GM21390 (cell line): ENCODE measurements around the gene HFE.

Source experiments
- ATAC-seq: cut with Tn5 transposase; IDR thresholded peaks from one replicate; pipeline ENCODE4 v1.9.1; 2021; ENCODE audit not compliant: unreplicated experiment

HFE gene

GRCh38 chr6:26130581-26131249 is 43.5 kb downstream of the HFE start:
- no peak for ATAC-seq

GRCh38 chr6:26131618-26132017 is 44.4 kb downstream of the HFE start:
- no peak for ATAC-seq

DNA sequence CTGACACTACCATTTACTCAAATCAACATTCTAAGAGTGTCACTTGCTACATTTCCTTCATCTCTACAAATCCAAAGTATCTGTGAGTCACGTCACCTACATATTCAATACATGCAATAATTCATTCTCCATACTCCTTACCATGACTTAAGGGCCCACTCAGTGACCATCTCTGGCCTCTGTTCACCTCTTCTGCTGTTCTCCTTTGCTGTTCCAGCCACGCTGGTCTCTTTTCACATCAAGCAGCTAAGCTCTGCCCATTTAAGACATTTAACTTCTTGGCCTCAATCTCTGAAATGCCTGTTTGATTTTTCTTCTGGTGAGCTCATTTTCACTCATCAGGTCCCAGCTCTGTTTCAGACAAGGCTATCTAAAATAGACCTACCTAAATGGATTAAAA is 46.5 kb downstream of the HFE start:
- ATAC-seq = no peak

GRCh38 chr6:26136321-26136720 is 49.1 kb downstream of the HFE start:
- ATAC-seq = no peak

DNA sequence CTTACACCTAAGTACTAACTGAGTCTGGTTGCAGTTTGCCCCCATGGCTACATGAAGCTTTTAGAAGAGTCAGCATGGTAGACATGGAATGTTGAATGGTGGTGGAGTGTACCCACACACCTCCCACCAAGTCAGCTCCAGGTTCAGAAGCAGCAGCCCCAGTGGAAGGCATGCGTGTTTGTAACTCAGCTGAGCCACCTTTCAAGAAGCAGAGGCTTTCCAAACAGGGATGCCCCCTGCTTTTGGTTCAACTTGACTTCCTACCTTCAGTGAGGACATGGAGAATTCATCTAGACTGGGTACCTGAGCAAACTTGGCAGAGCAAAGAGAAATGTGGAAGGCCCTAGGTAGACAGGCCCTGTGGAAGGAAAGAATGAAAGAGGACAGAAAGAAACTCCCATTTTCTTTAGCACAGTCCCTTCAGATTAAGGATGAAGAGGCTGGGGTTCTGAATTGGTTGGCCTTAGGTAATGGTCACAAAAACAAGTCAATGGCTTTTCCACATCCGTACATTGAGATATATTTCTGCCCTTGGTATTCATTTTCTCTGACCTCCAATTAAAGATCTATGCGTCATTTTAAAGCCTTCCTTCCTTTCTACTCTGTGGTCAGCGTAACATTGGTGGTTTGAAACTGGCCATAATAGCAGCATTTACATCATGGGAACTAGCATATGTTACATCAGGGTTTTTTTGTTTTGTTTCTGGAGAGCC is 53.2 kb downstream of the HFE start:
- no peak for ATAC-seq

DNA sequence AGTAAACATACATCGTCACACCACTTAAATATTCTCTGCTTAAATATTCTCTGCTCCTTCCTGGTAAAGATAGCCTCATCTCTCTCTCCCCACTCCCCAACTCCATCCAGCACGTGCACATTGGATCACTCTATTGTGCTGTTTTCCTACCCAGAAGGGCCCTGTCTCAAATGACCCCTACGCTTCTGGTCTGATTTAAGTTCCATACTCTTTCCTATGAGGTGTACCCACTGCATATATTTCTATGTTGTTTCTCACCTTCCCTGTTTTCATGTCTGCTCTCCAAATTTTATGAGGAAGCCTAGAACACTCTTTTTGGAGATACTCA is 53.7 kb downstream of the HFE start:
- no peak for ATAC-seq

DNA sequence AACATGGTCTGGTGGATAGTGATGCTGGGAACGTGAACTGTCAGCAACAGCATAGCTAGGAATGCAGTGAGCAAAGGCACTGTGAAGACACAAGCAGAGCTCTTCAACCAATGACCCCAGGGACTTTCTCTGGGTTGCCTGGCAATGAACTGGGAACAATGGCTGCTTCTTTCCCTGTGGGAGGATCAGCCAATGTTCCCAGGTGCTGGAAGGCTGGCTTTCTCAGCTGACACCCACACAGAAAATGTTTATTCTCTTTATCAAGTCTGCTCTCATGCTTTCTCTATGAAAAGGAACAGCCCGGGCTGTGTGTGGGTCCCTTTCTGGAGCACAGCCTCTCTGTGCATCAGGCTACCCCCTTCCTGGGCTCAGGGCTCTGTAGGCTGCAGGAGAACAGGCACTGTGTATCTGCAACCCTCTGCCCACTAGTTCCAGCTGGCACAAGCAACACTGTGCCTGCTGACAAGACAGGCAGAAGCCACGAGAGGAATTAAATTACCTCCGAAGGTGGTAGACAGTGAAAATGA is 54.2 kb downstream of the HFE start:
- no peak for ATAC-seq

DNA sequence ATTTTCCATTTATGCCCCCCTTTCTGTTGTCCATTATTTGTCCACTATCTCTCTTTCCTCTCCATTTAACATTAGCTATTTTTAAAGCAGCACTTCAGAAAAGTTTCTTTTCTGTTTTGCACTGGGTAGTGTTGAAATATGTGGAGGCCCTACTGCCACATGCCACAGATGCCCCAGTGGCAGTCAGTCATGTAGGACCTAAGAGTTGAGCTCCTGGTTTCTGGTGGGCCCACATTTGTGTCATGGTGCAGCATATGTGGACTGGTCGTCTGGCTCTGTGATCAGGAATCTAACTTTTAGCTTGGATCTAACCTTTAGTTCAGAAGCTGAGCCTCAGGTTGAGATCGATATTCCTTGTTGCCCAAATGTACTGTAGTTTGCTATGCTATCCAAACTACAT is 54.8 kb downstream of the HFE start:
- ATAC-seq = no peak
